Right lobe of liver (tissue), 4 donors: ENCODE data around the gene TMEM131L.

ENCODE experiments used
- CTCF ChIP-seq, 4 donors: fragments of 200-600 bp in 3 of 4; fragments of 450-650 bp in 1 of 4; IDR thresholded peaks; one replicate each; pipeline versions ENCODE4 v1.5.1 to v1.8.0; 2016 to 2022; ENCODE audit warnings: antibody characterized with exemption in 4 of 4, mild to moderate bottlenecking in 2 of 4
- POLR2A ChIP-seq: fragments of 450-650 bp; IDR thresholded peaks from one replicate; pipeline ENCODE4 v1.6.1; 2017; ENCODE audit warnings: antibody characterized with exemption, mild to moderate bottlenecking
- donor health status: DM: no; HTN: no; CAD: no.
- donor health status: DM: no; HTN: no; CAD: no.
- donor health status: DM: no; HTN: yes; CAD: no.

GRCh38 chr4:153576443-153576774 lies 110.2 kb downstream of the TMEM131L start:
- TF ChIP-seq CTCF (IDR thresholded peaks at IDR 0.05) (no peak), POLR2A (no peak)
